Bronchial epithelial cell (primary cell): ENCODE data around the gene FTO. TPM values are rescaled to one million over a fixed set of nuclear protein-coding genes. Genes with fewer than 3 reads are reported as not detected.

Source experiments
- DNase-seq: peaks from one replicate; pipeline ENCODE4 v3.0.0-alpha.2; 2010; ENCODE audit warnings: low read depth
- FAIRE-seq: peaks from 2 replicates; lab custom pipeline; 2011; peaks lifted over from hg19 to GRCh38; lab: Jason Lieb, UNC
- H3K27me3 ChIP-seq: 2 replicates; pipeline ENCODE4 v1.5.1; 2011; ENCODE audit warnings: low read length; ENCODE audit not compliant: control insufficient read depth, insufficient read depth
- H3K36me3 ChIP-seq: 2 replicates; pipeline ENCODE4 v1.5.1; 2011; ENCODE audit warnings: low read length; ENCODE audit not compliant: control insufficient read depth, insufficient read depth
- H3K4me3 ChIP-seq: 2 replicates; pipeline ENCODE4 v1.5.1; 2011; ENCODE audit warnings: mild to moderate bottlenecking, low read depth, low read length, control low read depth
- total RNA-seq: library from RNA; depleted of rRNA; stranded (reverse); fragments of >200 nt; gene quantifications from 2 replicates; pipeline ENCODE4 v1.2.1, GENCODE V29; 2014
- TF ChIP-seq, protein P1 (sequence below): IDR thresholded peaks from 2 replicates; pipeline ENCODE4 v1.5.1; 2011; ENCODE audit warnings: mild to moderate bottlenecking, moderate library complexity, low read length, control low read depth, inconsistent platforms; ENCODE audit not compliant: insufficient read depth, severe bottlenecking

The FTO gene
- total RNA-seq, 1 donor from 2014 or later, result 41.6 TPM

DNA sequence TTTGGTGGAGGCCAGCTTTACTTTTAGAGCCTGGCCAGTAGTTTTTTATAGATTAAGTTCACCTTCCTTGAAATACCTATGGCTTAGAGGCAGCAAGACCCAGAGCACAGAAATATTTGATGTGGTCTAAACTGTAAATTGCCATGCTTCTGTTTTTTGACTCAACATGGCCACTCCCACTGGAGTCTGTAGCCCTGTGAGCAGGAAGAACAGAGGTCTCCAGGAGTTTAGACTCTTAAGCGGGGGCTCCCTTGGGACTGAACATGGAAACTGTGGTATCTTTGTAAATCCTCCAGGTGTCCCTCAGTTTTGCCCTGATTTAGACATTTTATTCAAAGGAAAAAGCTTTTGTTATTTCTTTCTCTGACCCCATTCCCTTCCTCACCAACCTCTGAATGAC lies 145.6 kb downstream of the FTO start:
- TF ChIP-seq, protein P1, sequence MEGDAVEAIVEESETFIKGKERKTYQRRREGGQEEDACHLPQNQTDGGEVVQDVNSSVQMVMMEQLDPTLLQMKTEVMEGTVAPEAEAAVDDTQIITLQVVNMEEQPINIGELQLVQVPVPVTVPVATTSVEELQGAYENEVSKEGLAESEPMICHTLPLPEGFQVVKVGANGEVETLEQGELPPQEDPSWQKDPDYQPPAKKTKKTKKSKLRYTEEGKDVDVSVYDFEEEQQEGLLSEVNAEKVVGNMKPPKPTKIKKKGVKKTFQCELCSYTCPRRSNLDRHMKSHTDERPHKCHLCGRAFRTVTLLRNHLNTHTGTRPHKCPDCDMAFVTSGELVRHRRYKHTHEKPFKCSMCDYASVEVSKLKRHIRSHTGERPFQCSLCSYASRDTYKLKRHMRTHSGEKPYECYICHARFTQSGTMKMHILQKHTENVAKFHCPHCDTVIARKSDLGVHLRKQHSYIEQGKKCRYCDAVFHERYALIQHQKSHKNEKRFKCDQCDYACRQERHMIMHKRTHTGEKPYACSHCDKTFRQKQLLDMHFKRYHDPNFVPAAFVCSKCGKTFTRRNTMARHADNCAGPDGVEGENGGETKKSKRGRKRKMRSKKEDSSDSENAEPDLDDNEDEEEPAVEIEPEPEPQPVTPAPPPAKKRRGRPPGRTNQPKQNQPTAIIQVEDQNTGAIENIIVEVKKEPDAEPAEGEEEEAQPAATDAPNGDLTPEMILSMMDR, result no peak
- Histone ChIP-seq H3K4me3 (no peak overlapping the region), H3K27me3 (no peaks in the 10 kb centered on the region), H3K36me3 (no peaks in the 10 kb centered on the region)
- DNase-seq (no peak), FAIRE-seq (no peak)

DNA sequence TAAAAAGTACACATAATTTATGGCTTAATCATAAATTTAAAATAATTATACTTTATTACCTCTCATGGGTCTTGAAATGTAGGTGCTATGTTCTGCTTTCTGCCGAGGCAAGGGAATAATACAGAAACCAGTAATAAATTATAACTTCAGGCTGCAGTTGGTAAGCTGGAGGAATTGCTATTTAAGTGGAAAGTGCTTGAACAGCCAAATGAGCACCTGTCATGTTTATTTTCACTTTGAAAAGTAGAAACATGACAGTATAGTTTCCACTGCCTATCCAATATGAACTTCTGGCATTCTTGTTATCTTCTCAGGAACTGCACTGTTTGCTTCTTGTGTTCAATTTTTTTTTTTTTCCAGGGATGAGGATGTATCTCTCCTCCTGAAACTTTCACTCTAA lies 146.0 kb downstream of the FTO start:
- TF ChIP-seq, protein P1, result no peak
- DNase-seq (no peak), FAIRE-seq (no peak)
- Histone ChIP-seq H3K4me3 (no peak overlapping the region), H3K36me3 (no peaks in the 10 kb centered on the region), H3K27me3 (no peaks in the 10 kb centered on the region)

DNA sequence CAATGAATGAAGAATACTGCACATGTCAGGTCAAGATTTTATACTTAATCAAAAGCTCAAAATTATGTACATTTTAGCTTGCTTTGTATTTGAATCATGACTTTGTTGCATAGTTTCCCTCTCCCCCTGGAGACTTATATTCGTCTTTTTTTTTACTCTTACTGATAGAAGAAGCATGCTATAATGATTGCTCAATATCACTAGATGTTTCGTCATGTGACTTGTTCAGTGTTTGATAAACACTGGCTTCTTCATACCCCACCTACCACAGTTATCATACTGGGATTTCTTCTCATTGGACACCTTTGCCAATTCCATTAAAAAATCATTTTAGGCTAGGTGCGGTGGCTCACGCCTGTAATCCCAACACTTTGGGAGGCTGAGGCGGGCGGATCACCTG lies 148.7 kb downstream of the FTO start:
- Histone ChIP-seq H3K4me3 (no peak overlapping the region), H3K36me3 (no peaks in the 10 kb centered on the region), H3K27me3 (no peaks in the 10 kb centered on the region)
- TF ChIP-seq, protein P1, result no peak
- DNase-seq (no peak), FAIRE-seq (no peak)

DNA sequence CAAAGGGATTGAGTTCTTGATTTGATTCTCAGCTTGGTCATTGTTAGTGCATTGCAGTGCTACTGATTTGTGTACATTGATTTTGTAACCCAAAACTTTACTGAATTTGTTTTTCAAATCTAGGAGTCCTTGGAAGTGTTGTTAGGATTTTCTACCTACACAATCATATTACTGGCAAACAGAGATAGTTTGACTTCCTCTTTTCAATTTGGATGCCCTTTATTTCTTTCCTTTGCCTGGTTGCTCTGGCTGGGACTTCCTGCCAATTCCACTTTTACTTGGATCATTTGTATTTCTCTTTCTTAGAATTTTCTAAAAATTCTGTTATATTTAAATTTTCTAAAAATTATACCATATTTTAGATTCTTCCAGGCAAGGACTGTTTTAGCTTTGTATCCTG lies 151.1 kb downstream of the FTO start:
- DNase-seq (no peak), FAIRE-seq (no peak)
- H3K4me3 ChIP-seq, result no peak overlapping the region
- H3K36me3 ChIP-seq, result no peaks in the 10 kb centered on the region
- TF ChIP-seq, protein P1, result no peak
- H3K27me3 ChIP-seq, result no peaks in the 10 kb centered on the region

DNA sequence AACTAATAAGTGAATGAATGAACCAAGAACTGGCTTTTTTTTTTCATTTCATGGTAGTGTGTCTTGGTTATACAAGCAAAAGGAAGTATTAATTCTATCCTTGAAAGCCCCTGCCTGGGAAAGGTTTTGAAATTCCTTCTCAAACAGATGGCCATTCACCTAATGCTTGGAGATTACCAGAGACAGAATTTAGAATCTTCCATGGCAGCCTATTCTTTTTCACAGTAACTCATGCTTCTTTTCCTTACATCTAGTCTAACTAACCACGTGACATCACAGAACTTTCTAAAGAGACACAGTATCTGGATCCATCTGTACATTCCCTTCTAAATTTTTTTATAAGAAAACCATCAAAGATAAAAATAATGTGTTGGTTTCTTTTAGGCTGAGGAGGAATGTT lies 151.6 kb downstream of the FTO start:
- FAIRE-seq, result no peak
- no peaks in the 10 kb centered on the region for H3K27me3 ChIP-seq
- no peaks in the 10 kb centered on the region for H3K36me3 ChIP-seq
- H3K4me3 ChIP-seq, result no peak overlapping the region
- TF ChIP-seq, protein P1, result no peak
- no peak for DNase-seq

DNA sequence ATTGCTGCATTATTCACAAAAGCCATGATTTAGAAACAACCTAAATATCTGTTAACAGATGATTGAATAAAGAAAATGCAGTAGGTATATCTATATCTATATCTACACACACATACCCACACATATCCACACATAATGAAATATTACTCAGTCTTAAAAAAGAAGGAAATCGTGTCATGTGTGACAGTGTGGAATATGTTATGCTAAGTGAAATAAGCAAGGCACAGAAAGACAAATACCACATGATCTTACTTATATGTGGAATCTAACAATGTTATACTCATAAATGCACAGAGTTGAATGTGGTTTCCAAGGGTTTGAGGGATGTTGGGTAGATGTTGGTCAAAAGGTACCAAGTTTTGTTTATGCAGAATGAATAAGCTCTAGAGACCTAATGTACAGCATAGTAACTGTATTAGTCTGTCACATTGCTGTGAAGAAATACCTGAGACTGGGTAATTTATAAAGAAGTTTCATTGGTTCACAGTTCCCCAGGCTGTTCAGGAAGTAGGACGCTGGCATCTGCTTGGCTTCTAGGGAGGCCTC lies 156.1 kb downstream of the FTO start:
- FAIRE-seq, result no peak
- Histone ChIP-seq H3K36me3 (peaks cover 1% of the 10 kb centered on the region), H3K4me3 (no peak overlapping the region), H3K27me3 (no peaks in the 10 kb centered on the region)
- DNase-seq, result no peak
- TF ChIP-seq, protein P1, result no peak
